ENCODE measurements around the gene ATRAID. TPM values are rescaled to one million over a fixed set of nuclear protein-coding genes. Genes with fewer than 3 reads are reported as not detected.

The ATRAID gene
- total RNA-seq, 2 donors from 2014 or later = 80.7 to 83.4 TPM

GRCh38 chr2:27258051-27258450, 46.2 kb downstream of the ATRAID start:
- Histone ChIP-seq H3K27ac (no peak overlapping the region), H3K36me3 (no peaks in the 10 kb centered on the region), H3K4me3 (no peak overlapping the region), H3K9ac (ENCODE audit: low read depth in 2 of 2, low read length in 2 of 2) (no peak overlapping the region), H3K9me3 (no peaks in the 10 kb centered on the region), H3K4me1 (peaks cover 4% of the 10 kb centered on the region), H3K27me3 (peaks cover 23% of the 10 kb centered on the region)
- TF ChIP-seq CTCF (IDR thresholded peaks at IDR 0.05) = no peak
- DNase-seq = no peak
- intact Hi-C loops (cut with DNase I) = no loop called here

GRCh38 chr2:27261241-27261925, 49.5 kb downstream of the ATRAID start:
- Histone ChIP-seq H3K36me3 (no peaks in the 10 kb centered on the region), H3K4me3 (no peak overlapping the region), H3K9me3 (no peaks in the 10 kb centered on the region), H3K4me1 (peaks cover 7% of the 10 kb centered on the region), H3K27me3 (peaks cover 52% of the 10 kb centered on the region), H3K9ac (ENCODE audit: low read depth in 2 of 2, low read length in 2 of 2) (no peak overlapping the region), H3K27ac (no peak overlapping the region)
- TF ChIP-seq CTCF (IDR thresholded peaks at IDR 0.05) = no peak
- no peak for DNase-seq
- intact Hi-C loops (cut with DNase I) = no loop called here

- H3K27me3 ChIP-seq = peaks cover 52% of the 10 kb centered on the region
- H3K4me3 ChIP-seq = peak overlapping the region; percentile 50
- no peaks in the 10 kb centered on the region for H3K9me3 ChIP-seq
- no peak for TF ChIP-seq CTCF (IDR thresholded peaks at IDR 0.05)
- intact Hi-C loops (cut with DNase I) = no loop called here
- H3K36me3 ChIP-seq = no peaks in the 10 kb centered on the region
- DNase-seq = no peak
- H3K27ac ChIP-seq = no peak overlapping the region
- H3K9ac ChIP-seq (ENCODE audit: low read depth in 2 of 2, low read length in 2 of 2) = no peak overlapping the region
- peaks cover 7% of the 10 kb centered on the region for H3K4me1 ChIP-seq
Observed at GRCh38 chr2:27261926-27262298, 50.1 kb downstream of the ATRAID start.

GRCh38 chr2:27262379-27263286, 50.8 kb downstream of the ATRAID start, which contains the start of gene SLC30A3:
Gene SLC30A3, minus strand, starts transcription at chr2:27263047. Its CDS starts 141 bp downstream, at chr2:27262906.
- Histone ChIP-seq H3K9me3 (no peaks in the 10 kb centered on the region), H3K4me1 (peaks cover 7% of the 10 kb centered on the region), H3K36me3 (no peaks in the 10 kb centered on the region), H3K27me3 (peaks cover 52% of the 10 kb centered on the region), H3K4me3 (peak within 1 kb of the TSS; percentile 50), H3K27ac (no peak within 1 kb of the TSS), H3K9ac (ENCODE audit: low read depth in 2 of 2, low read length in 2 of 2) (no peak within 1 kb of the TSS)
- intact Hi-C loops (cut with DNase I) = no loop called here
- TF ChIP-seq CTCF (IDR thresholded peaks at IDR 0.05) = no peak
- peak; percentile 63 for DNase-seq

GRCh38 chr2:27263287-27264252, 51.7 kb downstream of the ATRAID start:
- Histone ChIP-seq H3K27ac (no peak overlapping the region), H3K4me1 (peaks cover 7% of the 10 kb centered on the region), H3K4me3 (peak overlapping the region; percentile 50), H3K9ac (ENCODE audit: low read depth in 2 of 2, low read length in 2 of 2) (no peak overlapping the region), H3K27me3 (peaks cover 52% of the 10 kb centered on the region), H3K9me3 (no peaks in the 10 kb centered on the region), H3K36me3 (no peaks in the 10 kb centered on the region)
- no peak for DNase-seq
- intact Hi-C loops (cut with DNase I) = no loop called here
- TF ChIP-seq CTCF (IDR thresholded peaks at IDR 0.05) = no peak

Data from colonic mucosa (tissue), 4 donors.